ENCODE results near the gene ROBO1. TPM values are rescaled to one million over a fixed set of nuclear protein-coding genes. Genes with fewer than 3 reads are reported as not detected.

Gene ROBO1
- total and polyA plus RNA-seq, 2 donors from 2014 or later: 2.1 to 22.1 TPM

DNA sequence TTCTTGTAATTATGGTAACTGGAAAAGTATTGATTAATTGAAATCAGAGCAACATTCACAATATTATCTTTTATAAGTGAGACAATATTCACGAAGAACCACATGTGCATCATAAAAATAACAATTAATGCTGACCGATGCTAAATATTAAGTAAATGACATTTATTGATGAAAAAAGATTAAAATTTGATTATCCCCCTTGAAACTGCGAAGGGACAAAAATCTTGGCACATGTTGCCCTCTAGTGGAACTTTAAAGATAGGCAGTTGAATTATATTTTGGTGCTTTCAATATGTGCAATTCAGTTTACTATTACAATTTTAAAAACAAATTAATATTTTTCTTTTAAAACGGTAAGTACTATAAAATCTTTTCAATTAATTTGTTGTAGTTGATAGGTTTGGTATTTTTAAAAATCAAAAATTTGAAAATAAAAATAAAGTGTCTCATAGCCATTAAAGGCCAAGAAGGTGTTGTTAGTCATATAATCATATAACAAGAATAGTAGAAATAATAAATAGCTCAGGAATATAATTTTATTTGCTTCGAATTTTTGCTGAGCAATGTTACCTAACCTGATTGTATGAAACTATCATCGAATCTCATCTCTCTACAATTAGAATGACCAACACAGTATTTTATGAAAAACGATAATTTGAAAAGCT, 270.2 kb downstream of the ROBO1 start:
- FAIRE-seq (peak; percentile 94), DNase-seq (peak in 1 of 5 donors; percentile 34)

DNA sequence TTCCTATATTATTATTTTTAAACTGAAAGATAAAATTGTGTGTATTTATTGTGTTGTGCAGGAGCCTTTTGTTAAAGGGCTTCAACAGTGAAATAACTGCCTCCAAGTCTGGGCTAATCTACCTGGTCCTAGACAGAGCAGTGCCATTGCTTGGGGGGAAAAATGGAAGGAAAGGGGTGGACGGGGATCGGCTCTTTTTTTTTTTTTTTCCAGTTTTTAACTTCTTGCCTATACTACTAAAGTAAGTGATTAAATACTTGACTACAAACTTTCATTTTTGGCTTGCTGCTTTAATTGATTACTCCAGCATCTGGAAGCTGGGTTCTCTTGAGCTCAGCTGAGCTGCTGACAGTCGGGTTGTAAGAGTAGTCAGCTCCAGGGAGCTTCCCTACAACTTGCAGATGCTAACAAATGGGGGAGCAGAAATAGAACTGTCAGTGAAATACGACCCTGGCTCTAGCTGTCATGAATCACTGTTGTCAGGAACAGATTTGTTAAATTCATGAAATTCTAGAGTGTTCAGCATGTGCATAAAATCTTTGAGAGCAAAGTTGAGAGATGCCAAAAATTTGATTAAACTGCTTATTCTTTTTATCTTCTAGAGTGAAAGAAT, 276.7 kb downstream of the ROBO1 start:
- DNase-seq (peak in 2 of 5 donors; percentile 43 to 47), FAIRE-seq (no peak)
- intact Hi-C loops (cut with DNase I): no loop called here

More for the DNA sequence above, 270.2 kb downstream of the ROBO1 start:
- no peaks in the 10 kb centered on the region for H3K36me3 ChIP-seq (ENCODE audit: control insufficient read depth in 2 of 3, insufficient read depth in 3 of 3, low read length in 3 of 3)
- TF ChIP-seq, protein P1, sequence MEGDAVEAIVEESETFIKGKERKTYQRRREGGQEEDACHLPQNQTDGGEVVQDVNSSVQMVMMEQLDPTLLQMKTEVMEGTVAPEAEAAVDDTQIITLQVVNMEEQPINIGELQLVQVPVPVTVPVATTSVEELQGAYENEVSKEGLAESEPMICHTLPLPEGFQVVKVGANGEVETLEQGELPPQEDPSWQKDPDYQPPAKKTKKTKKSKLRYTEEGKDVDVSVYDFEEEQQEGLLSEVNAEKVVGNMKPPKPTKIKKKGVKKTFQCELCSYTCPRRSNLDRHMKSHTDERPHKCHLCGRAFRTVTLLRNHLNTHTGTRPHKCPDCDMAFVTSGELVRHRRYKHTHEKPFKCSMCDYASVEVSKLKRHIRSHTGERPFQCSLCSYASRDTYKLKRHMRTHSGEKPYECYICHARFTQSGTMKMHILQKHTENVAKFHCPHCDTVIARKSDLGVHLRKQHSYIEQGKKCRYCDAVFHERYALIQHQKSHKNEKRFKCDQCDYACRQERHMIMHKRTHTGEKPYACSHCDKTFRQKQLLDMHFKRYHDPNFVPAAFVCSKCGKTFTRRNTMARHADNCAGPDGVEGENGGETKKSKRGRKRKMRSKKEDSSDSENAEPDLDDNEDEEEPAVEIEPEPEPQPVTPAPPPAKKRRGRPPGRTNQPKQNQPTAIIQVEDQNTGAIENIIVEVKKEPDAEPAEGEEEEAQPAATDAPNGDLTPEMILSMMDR (IDR thresholded peaks at IDR 0.05; ENCODE audit: borderline replicate concordance, extremely low read depth, insufficient read depth): peak; percentile 20
- H3K27me3 ChIP-seq (ENCODE audit: control insufficient read depth, insufficient read depth, low read length): no peaks in the 10 kb centered on the region
- H3K4me3 ChIP-seq (ENCODE audit: low read length in 3 of 3): no peak overlapping the region
- no peak overlapping the region for H3K27ac ChIP-seq (ENCODE audit: low read depth in 2 of 2, low read length in 2 of 2)
- H3K4me1 ChIP-seq (ENCODE audit: control insufficient read depth in 2 of 3, insufficient read depth in 2 of 3, low read depth in 1 of 3, low read length in 3 of 3): no peaks in the 10 kb centered on the region
- intact Hi-C loops (cut with DNase I): no loop called here
- H3K9me3 ChIP-seq (ENCODE audit: control insufficient read depth in 2 of 3, insufficient read depth in 1 of 3, low read length in 3 of 3): no peaks in the 10 kb centered on the region
- H3K9ac ChIP-seq (ENCODE audit: low read length in 3 of 3): no peak overlapping the region

DNA sequence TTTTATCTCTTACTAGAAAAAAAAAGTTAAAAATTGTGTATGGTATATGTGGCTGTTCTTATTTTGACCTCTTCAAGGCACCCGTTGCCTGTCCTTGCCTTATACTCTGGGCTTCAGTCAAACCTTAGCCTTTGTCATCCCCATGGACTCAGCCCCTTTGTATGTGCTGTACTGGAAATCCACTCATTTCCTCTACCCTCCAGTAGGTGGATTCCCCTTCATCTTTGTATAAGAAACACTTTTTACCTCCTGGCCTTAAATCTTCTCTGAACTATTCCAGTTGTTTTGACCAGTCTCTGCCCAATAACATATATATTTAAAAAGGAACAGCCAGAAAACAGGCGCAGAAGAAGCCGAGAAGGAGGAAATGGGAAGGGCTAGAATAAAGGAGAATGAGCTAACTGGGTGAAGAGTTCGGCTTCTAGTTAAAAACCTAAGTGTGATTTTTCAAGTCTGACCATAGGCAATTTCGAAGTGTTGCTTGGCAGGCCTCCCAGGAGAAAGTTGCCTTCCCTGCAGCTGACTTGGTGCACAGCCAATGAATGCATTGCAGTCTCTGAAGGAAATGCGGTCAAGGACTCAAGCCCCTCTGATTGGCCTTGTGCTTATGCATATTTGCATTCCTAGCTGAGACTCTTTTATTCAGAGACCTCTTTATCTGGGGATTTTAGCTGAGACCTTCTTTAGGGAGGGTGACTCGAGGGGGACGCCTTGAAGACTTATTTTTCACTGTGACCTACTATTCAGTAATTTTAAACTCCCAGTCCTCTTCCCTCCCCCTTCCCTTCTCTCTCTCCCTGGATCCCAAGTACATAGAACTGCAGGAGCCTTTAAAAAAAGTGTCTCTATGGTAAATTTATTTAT, 277.4 kb downstream of the ROBO1 start:
- H3K9me3 ChIP-seq (ENCODE audit: control insufficient read depth in 2 of 3, insufficient read depth in 1 of 3, low read length in 3 of 3): no peaks in the 10 kb centered on the region
- intact Hi-C loops (cut with DNase I): no loop called here
- H3K36me3 ChIP-seq (ENCODE audit: control insufficient read depth in 2 of 3, insufficient read depth in 3 of 3, low read length in 3 of 3): no peaks in the 10 kb centered on the region
- TF ChIP-seq, protein P1 (IDR thresholded peaks at IDR 0.05; ENCODE audit: borderline replicate concordance, extremely low read depth, insufficient read depth): no peak
- no peak overlapping the region for H3K9ac ChIP-seq (ENCODE audit: low read length in 3 of 3)
- H3K4me3 ChIP-seq (ENCODE audit: low read length in 3 of 3): no peak overlapping the region
- H3K27ac ChIP-seq (ENCODE audit: low read depth in 2 of 2, low read length in 2 of 2): no peak overlapping the region
- FAIRE-seq (no peak), DNase-seq (peak in 4 of 5 donors; percentile 50 to 93 (median 66))
- H3K27me3 ChIP-seq (ENCODE audit: control insufficient read depth, insufficient read depth, low read length): no peaks in the 10 kb centered on the region
- H3K4me1 ChIP-seq (ENCODE audit: control insufficient read depth in 2 of 3, insufficient read depth in 2 of 3, low read depth in 1 of 3, low read length in 3 of 3): no peaks in the 10 kb centered on the region

More for the DNA sequence above, 276.7 kb downstream of the ROBO1 start:
- H3K9me3 ChIP-seq (ENCODE audit: control insufficient read depth in 2 of 3, insufficient read depth in 1 of 3, low read length in 3 of 3): no peaks in the 10 kb centered on the region
- no peak overlapping the region for H3K4me3 ChIP-seq (ENCODE audit: low read length in 3 of 3)
- no peaks in the 10 kb centered on the region for H3K27me3 ChIP-seq (ENCODE audit: control insufficient read depth, insufficient read depth, low read length)
- H3K36me3 ChIP-seq (ENCODE audit: control insufficient read depth in 2 of 3, insufficient read depth in 3 of 3, low read length in 3 of 3): no peaks in the 10 kb centered on the region
- H3K9ac ChIP-seq (ENCODE audit: low read length in 3 of 3): no peak overlapping the region
- no peaks in the 10 kb centered on the region for H3K4me1 ChIP-seq (ENCODE audit: control insufficient read depth in 2 of 3, insufficient read depth in 2 of 3, low read depth in 1 of 3, low read length in 3 of 3)
- no peak overlapping the region for H3K27ac ChIP-seq (ENCODE audit: low read depth in 2 of 2, low read length in 2 of 2)
- TF ChIP-seq, protein P1 (IDR thresholded peaks at IDR 0.05; ENCODE audit: borderline replicate concordance, extremely low read depth, insufficient read depth): no peak

Measured in kidney (tissue), 14 donors.